ENCODE results near the gene RHBDF2. TPM values are rescaled to one million over a fixed set of nuclear protein-coding genes. Genes with fewer than 3 reads are reported as not detected.

Gene RHBDF2
- total RNA-seq, 1 experiment from 2014 or later: 19.7 TPM

DNA sequence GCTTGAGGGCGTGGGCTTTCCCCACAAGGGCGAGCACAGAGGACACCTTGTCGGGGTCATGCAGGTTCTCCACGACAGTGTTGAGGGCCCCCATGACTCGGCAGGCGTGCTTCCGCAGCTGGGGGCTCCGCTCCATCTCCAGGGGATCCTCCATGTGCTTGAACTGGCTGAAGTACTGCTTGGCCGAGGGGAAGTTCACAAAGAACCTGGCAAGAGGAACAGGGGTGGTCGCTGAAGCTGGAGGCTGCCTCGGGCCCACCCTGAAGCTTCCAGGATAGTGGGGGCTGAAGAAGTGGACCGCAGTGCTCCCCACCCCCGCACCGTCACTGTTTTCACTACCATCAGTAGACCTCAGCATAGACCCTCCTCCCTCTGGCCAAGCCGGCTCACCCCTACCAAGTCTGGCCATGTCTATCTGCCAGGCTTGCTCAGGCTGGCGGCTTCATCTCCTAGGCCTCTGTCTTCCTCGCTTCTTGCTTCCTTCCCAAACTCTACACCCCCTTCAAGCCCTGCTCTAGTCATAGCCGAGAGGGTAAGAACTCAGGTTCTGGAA, 30.3 kb upstream of the RHBDF2 start:
- no peak overlapping the region for H2AK5ac ChIP-seq (ENCODE audit: insufficient read length, low read length)

More for the DNA sequence above, 30.3 kb upstream of the RHBDF2 start:
- Mint-ChIP-seq H3K27me3 (ENCODE audit: low read depth) (peaks cover 39% of the 10 kb centered on the region), H3K4me3 (no peak overlapping the region), H3K36me3 (ENCODE audit: insufficient read depth in 1 of 3, low read depth in 3 of 3) (no peaks in the 10 kb centered on the region), H3K9me3 (no peaks in the 10 kb centered on the region), H3K27ac (no peak overlapping the region; a peak in 1 of 7 replicates), H3K4me1 (peaks cover 16 to 33% of the 10 kb centered on the region in 2 experiments)
- Histone ChIP-seq H2BK15ac (ENCODE audit: low read depth, low read length) (no peak overlapping the region), H3K9ac (ENCODE audit: extremely low read depth, insufficient read length, low read length) (no peak overlapping the region), H3T11ph (ENCODE audit: low read length) (no peak overlapping the region), H2BK12ac (ENCODE audit: insufficient read length, low read depth, low read length) (no peak overlapping the region), H3K27ac (ENCODE audit: insufficient read length, low read depth, low read length) (no peak overlapping the region), H2BK5ac (ENCODE audit: insufficient read length, low read length) (no peak overlapping the region), H3K4me1 (ENCODE audit: insufficient read depth, low read length) (peaks cover 4% of the 10 kb centered on the region; the same call in 1 of the 2 replicates), H3K4me2 (ENCODE audit: insufficient read depth, insufficient read length, low read length) (no peak overlapping the region), H3K79me2 (ENCODE audit: insufficient read depth, low read length) (no peaks in the 10 kb centered on the region), H3K9me3 (ENCODE audit: control insufficient read depth, low read depth, low read length) (no peaks in the 10 kb centered on the region), H3K14ac (ENCODE audit: insufficient read depth, low read length) (no peak overlapping the region), H4K5ac (ENCODE audit: insufficient read length, low read depth, low read length) (no peak overlapping the region), H3K23me2 (ENCODE audit: insufficient read length, low read depth, low read length, poor library complexity, severe bottlenecking) (no peaks in the 10 kb centered on the region), H4K91ac (ENCODE audit: insufficient read length, low read depth, low read length) (no peak overlapping the region), H2BK20ac (ENCODE audit: low read depth, low read length, poor library complexity, severe bottlenecking) (no peak overlapping the region), H4K20me1 (ENCODE audit: control insufficient read depth, insufficient read depth, insufficient read length) (no peaks in the 10 kb centered on the region), H3K27me3 (ENCODE audit: insufficient read depth, low read length) (peaks cover 2% of the 10 kb centered on the region; the same call in 1 of the 2 replicates), H3K23ac (ENCODE audit: insufficient read length, low read depth, low read length) (no peak overlapping the region), H2BK120ac (ENCODE audit: low read depth, low read length, poor library complexity, severe bottlenecking) (no peak overlapping the region), H4K8ac (replicated peaks; ENCODE audit: insufficient read length, low read depth, low read length) (no peak overlapping the region), H3K79me1 (ENCODE audit: insufficient read depth, low read depth, low read length, poor library complexity, severe bottlenecking) (no peaks in the 10 kb centered on the region), H3K56ac (ENCODE audit: insufficient read length, low read depth, low read length) (no peak overlapping the region), H3K18ac (ENCODE audit: insufficient read length, low read depth, low read length) (no peak overlapping the region), H3K4ac (ENCODE audit: low read depth, low read length) (no peak overlapping the region), H2AFZ (ENCODE audit: low read length) (no peak overlapping the region)
- no peak for DNase-seq
- TF ChIP-seq, protein P1, sequence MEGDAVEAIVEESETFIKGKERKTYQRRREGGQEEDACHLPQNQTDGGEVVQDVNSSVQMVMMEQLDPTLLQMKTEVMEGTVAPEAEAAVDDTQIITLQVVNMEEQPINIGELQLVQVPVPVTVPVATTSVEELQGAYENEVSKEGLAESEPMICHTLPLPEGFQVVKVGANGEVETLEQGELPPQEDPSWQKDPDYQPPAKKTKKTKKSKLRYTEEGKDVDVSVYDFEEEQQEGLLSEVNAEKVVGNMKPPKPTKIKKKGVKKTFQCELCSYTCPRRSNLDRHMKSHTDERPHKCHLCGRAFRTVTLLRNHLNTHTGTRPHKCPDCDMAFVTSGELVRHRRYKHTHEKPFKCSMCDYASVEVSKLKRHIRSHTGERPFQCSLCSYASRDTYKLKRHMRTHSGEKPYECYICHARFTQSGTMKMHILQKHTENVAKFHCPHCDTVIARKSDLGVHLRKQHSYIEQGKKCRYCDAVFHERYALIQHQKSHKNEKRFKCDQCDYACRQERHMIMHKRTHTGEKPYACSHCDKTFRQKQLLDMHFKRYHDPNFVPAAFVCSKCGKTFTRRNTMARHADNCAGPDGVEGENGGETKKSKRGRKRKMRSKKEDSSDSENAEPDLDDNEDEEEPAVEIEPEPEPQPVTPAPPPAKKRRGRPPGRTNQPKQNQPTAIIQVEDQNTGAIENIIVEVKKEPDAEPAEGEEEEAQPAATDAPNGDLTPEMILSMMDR (conservative IDR thresholded peaks at IDR 0.05): no peak
- WGBS (ENCODE audit: extremely low coverage, insufficient read length, low lambda C conversion rate): no CpG with 5 or more reads among the region's 18 CpGs

All from H9 (cell line).